ENCODE data around the gene GJB3.

DNA sequence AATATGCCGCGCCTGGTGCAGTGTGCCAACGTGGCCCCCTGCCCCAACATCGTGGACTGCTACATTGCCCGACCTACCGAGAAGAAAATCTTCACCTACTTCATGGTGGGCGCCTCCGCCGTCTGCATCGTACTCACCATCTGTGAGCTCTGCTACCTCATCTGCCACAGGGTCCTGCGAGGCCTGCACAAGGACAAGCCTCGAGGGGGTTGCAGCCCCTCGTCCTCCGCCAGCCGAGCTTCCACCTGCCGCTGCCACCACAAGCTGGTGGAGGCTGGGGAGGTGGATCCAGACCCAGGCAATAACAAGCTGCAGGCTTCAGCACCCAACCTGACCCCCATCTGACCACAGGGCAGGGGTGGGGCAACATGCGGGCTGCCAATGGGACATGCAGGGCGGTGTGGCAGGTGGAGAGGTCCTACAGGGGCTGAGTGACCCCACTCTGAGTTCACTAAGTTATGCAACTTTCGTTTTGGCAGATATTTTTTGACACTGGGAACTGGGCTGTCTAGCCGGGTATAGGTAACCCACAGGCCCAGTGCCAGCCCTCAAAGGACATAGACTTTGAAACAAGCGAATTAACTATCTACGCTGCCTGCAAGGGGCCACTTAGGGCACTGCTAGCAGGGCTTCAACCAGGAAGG lies 4.3 kb downstream of the GJB3 start:
- TF ChIP-seq, protein P1, sequence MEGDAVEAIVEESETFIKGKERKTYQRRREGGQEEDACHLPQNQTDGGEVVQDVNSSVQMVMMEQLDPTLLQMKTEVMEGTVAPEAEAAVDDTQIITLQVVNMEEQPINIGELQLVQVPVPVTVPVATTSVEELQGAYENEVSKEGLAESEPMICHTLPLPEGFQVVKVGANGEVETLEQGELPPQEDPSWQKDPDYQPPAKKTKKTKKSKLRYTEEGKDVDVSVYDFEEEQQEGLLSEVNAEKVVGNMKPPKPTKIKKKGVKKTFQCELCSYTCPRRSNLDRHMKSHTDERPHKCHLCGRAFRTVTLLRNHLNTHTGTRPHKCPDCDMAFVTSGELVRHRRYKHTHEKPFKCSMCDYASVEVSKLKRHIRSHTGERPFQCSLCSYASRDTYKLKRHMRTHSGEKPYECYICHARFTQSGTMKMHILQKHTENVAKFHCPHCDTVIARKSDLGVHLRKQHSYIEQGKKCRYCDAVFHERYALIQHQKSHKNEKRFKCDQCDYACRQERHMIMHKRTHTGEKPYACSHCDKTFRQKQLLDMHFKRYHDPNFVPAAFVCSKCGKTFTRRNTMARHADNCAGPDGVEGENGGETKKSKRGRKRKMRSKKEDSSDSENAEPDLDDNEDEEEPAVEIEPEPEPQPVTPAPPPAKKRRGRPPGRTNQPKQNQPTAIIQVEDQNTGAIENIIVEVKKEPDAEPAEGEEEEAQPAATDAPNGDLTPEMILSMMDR (IDR thresholded peaks at IDR 0.05) = no peak
- TF ChIP-seq POLR2A (IDR thresholded peaks at IDR 0.05) = no peak

Data from right lobe of liver (tissue), 4 donors.